GM12873 (cell line): ENCODE data around the gene DUSP8.

Experiments used
- CTCF ChIP-seq: IDR thresholded peaks from 2 replicates; pipeline ENCODE4 v1.5.1; 2012; ENCODE audit warnings: low read depth, mild to moderate bottlenecking, moderate library complexity, low read length, control low read depth; ENCODE audit not compliant: insufficient read depth; ENCODE audit errors: missing control alignments

Gene DUSP8

GRCh38 chr11:1603629-1604028 lies 31.6 kb upstream of the DUSP8 start:
- no peak for TF ChIP-seq CTCF

GRCh38 chr11:1600626-1601025 lies 28.6 kb upstream of the DUSP8 start:
- no peak for TF ChIP-seq CTCF

- no peak for TF ChIP-seq CTCF
These were observed 26.7 kb upstream of the DUSP8 start for GRCh38 chr11:1598816-1599215.

GRCh38 chr11:1597994-1598380 lies 25.9 kb upstream of the DUSP8 start, which contains the start of gene KRTAP5-2:
TSS of gene KRTAP5-2 (minus strand) at chr11:1598294. CDS start at chr11:1598250, 44 bp downstream.
- TF ChIP-seq CTCF = no peak

- no peak for TF ChIP-seq CTCF
These were observed 25.4 kb upstream of the DUSP8 start for GRCh38 chr11:1597331-1597993.

- no peak for TF ChIP-seq CTCF
These were observed 20.6 kb upstream of the DUSP8 start for GRCh38 chr11:1592628-1593027.

- TF ChIP-seq CTCF = no peak
These were observed 17.9 kb upstream of the DUSP8 start for GRCh38 chr11:1589996-1590395.
